H9 (cell line): Measurements from ENCODE around the gene POU3F2. TPM values are rescaled to one million over a fixed set of nuclear protein-coding genes. Genes with fewer than 3 reads are reported as not detected.

ENCODE experiments used
- DNase-seq: peaks from one replicate; pipeline ENCODE4 v3.0.0-alpha.2; 2017
- H2AFZ ChIP-seq: one replicate; pipeline ENCODE4 v1.6.1; 2013; ENCODE audit warnings: mild to moderate bottlenecking, low read length, control low read depth, moderate library complexity
- H2AK5ac ChIP-seq: 2 replicates; pipeline ENCODE4 v1.6.1; 2013; ENCODE audit warnings: low read length, control low read depth, mixed read lengths; ENCODE audit not compliant: insufficient read length
- H2BK120ac ChIP-seq: one replicate; pipeline ENCODE4 v1.6.1; 2013; ENCODE audit warnings: low read depth, mild to moderate bottlenecking, low read length, control low read depth, inconsistent platforms; ENCODE audit not compliant: poor library complexity, severe bottlenecking
- H2BK12ac ChIP-seq: 2 replicates; pipeline ENCODE4 v1.6.1; 2013; ENCODE audit warnings: low read length, control low read depth, mixed read lengths, low read depth; ENCODE audit not compliant: insufficient read length
- H2BK15ac ChIP-seq: 2 replicates; pipeline ENCODE4 v1.6.1; 2013; ENCODE audit warnings: low read depth, low read length, control low read depth
- H2BK20ac ChIP-seq: one replicate; pipeline ENCODE4 v1.6.1; 2013; ENCODE audit warnings: low read depth, mild to moderate bottlenecking, low read length, control low read depth, inconsistent platforms; ENCODE audit not compliant: poor library complexity, severe bottlenecking
- H2BK5ac ChIP-seq: 2 replicates; pipeline ENCODE4 v1.6.1; 2013; ENCODE audit warnings: low read length, control low read depth, mixed read lengths; ENCODE audit not compliant: insufficient read length
- H3K14ac ChIP-seq: 2 replicates; pipeline ENCODE4 v1.6.1; 2013; ENCODE audit warnings: low read length, control low read depth; ENCODE audit not compliant: insufficient read depth
- H3K18ac ChIP-seq: 2 replicates; pipeline ENCODE4 v1.6.1; 2013; ENCODE audit warnings: low read depth, mild to moderate bottlenecking, mixed read lengths, low read length, control low read depth; ENCODE audit not compliant: insufficient read length
- H3K23ac ChIP-seq: 2 replicates; pipeline ENCODE4 v1.6.1; 2013; ENCODE audit warnings: low read length, control low read depth, mixed read lengths, low read depth; ENCODE audit not compliant: insufficient read length
- H3K23me2 ChIP-seq: 2 replicates; pipeline ENCODE4 v1.6.1; 2013; ENCODE audit warnings: low read depth, mild to moderate bottlenecking, mixed read lengths, low read length, control low read depth; ENCODE audit not compliant: insufficient read length, poor library complexity, severe bottlenecking
- H3K27ac ChIP-seq: 2 replicates; pipeline ENCODE4 v1.5.1; 2013; ENCODE audit warnings: low read length, control low read depth, mixed read lengths, low read depth; ENCODE audit not compliant: insufficient read length
- H3K27me3 ChIP-seq: 2 replicates; pipeline ENCODE4 v1.6.1; 2013; ENCODE audit warnings: low read length, control low read depth, inconsistent platforms; ENCODE audit not compliant: insufficient read depth
- H3K4ac ChIP-seq: 2 replicates; pipeline ENCODE4 v1.6.1; 2013; ENCODE audit warnings: low read depth, mild to moderate bottlenecking, control low read depth, inconsistent platforms, low read length, moderate library complexity
- H3K4me1 ChIP-seq: 2 replicates; pipeline ENCODE4 v1.6.1; 2013; ENCODE audit warnings: low read length, control low read depth, inconsistent platforms; ENCODE audit not compliant: insufficient read depth
- H3K4me2 ChIP-seq: 2 replicates; pipeline ENCODE4 v1.6.1; 2013; ENCODE audit warnings: low read length, control low read depth, mixed read lengths; ENCODE audit not compliant: insufficient read length, insufficient read depth
- H3K56ac ChIP-seq: 2 replicates; pipeline ENCODE4 v1.6.1; 2013; ENCODE audit warnings: low read depth, mild to moderate bottlenecking, mixed read lengths, low read length, control low read depth; ENCODE audit not compliant: insufficient read length
- H3K79me1 ChIP-seq: 2 replicates; pipeline ENCODE4 v1.6.1; 2013; ENCODE audit warnings: low read depth, mild to moderate bottlenecking, moderate library complexity, low read length, control low read depth, inconsistent platforms; ENCODE audit not compliant: insufficient read depth, poor library complexity, severe bottlenecking
- H3K79me2 ChIP-seq: 2 replicates; pipeline ENCODE4 v1.6.1; 2013; ENCODE audit warnings: low read length, control low read depth, inconsistent platforms; ENCODE audit not compliant: insufficient read depth
- H3K9ac ChIP-seq: 2 replicates; pipeline ENCODE4 v1.6.1; 2013; ENCODE audit warnings: low read length, control low read depth, mixed read lengths; ENCODE audit not compliant: insufficient read length; ENCODE audit errors: extremely low read depth
- H3K9me3 ChIP-seq: one replicate; pipeline ENCODE4 v1.6.1; 2013; ENCODE audit warnings: low read depth, low read length, inconsistent platforms; ENCODE audit not compliant: control insufficient read depth
- H3T11ph ChIP-seq: one replicate; pipeline ENCODE4 v1.6.1; 2013; ENCODE audit warnings: mild to moderate bottlenecking, low read length, control low read depth, inconsistent platforms
- H4K20me1 ChIP-seq: one replicate; pipeline ENCODE4 v1.6.1; 2013; ENCODE audit not compliant: control insufficient read depth, insufficient read length, insufficient read depth
- H4K5ac ChIP-seq: 2 replicates; pipeline ENCODE4 v1.6.1; 2013; ENCODE audit warnings: low read depth, mild to moderate bottlenecking, mixed read lengths, low read length, control low read depth; ENCODE audit not compliant: insufficient read length
- H4K8ac ChIP-seq: replicated peaks from 2 replicates; pipeline ENCODE4 v1.6.1; 2013; ENCODE audit warnings: low read length, control low read depth, mixed read lengths, low read depth; ENCODE audit not compliant: insufficient read length
- H4K91ac ChIP-seq: 2 replicates; pipeline ENCODE4 v1.6.1; 2013; ENCODE audit warnings: low read depth, mild to moderate bottlenecking, moderate library complexity, mixed read lengths, low read length, control low read depth; ENCODE audit not compliant: insufficient read length
- H3K27ac Mint-ChIP-seq, 3 experiments: 2 replicates in 2 of 3; 3 replicates in 1 of 3; pipeline ENCODE4 v1.8.0; 2020 to 2021; ENCODE audit warnings: mixed read lengths in 3 of 3, mild to moderate bottlenecking in 1 of 3, moderate library complexity in 1 of 3
- H3K27me3 Mint-ChIP-seq: 2 replicates; pipeline ENCODE4 v1.8.0; 2021; ENCODE audit warnings: low read depth, mild to moderate bottlenecking, moderate library complexity, mixed read lengths
- H3K36me3 Mint-ChIP-seq, 3 experiments: 2 replicates in 2 of 3; 3 replicates in 1 of 3; pipeline ENCODE4 v1.8.0; 2020 to 2021; ENCODE audit warnings: low read depth in 3 of 3, mixed read lengths in 3 of 3; ENCODE audit not compliant: insufficient read depth in 1 of 3
- H3K4me1 Mint-ChIP-seq, 2 experiments: 2 replicates each; pipeline ENCODE4 v1.8.0; 2020; ENCODE audit warnings: mixed read lengths in 2 of 2
- H3K4me3 Mint-ChIP-seq, 2 experiments: 2 replicates in 1 of 2; 3 replicates in 1 of 2; pipeline ENCODE4 v1.8.0; 2020 to 2021; ENCODE audit warnings: mild to moderate bottlenecking in 2 of 2, mixed read lengths in 2 of 2, moderate library complexity in 1 of 2
- H3K9me3 Mint-ChIP-seq, 2 experiments: 2 replicates in 1 of 2; 3 replicates in 1 of 2; pipeline ENCODE4 v1.8.0; 2020; ENCODE audit warnings: mild to moderate bottlenecking in 2 of 2, mixed read lengths in 2 of 2, moderate library complexity in 1 of 2
- CTCF ChIP-seq: fragments of 200-600 bp; sonication (generic); conservative IDR thresholded peaks from 3 replicates; pipeline ENCODE4 v1.8.0; 2021; ENCODE audit warnings: antibody characterized with exemption, mild to moderate bottlenecking
- WGBS: extraction: QIAGEN DNeasy Blood & Tissue Kit; methylation state at CpG from one replicate; pipeline ENCODE4 v1.1.7; 2013; ENCODE audit warnings: missing lambda C conversion rate, low lambda C conversion rate, mixed read lengths; ENCODE audit not compliant: insufficient read length; ENCODE audit errors: extremely low coverage; 5-methylcytosine and 5-hydroxymethylcytosine counted together
- total RNA-seq: library from RNA; stranded (reverse); gene quantifications from 2 replicates; pipeline ENCODE4 v1.2.1, GENCODE V29; 2021

POU3F2 gene
- total RNA-seq, 1 experiment from 2014 or later, result 0.09 TPM

- WGBS, result no CpG with 5 or more reads among the region's 3 CpGs
- no peak overlapping the region for H3T11ph ChIP-seq
- no peak overlapping the region for H3K4me3 Mint-ChIP-seq
Observed at GRCh38 chr6:98885330-98885729, 51.0 kb downstream of the POU3F2 start.

More at GRCh38 chr6:98885330-98885729, 51.0 kb downstream of the POU3F2 start:
- no peak overlapping the region for H4K5ac ChIP-seq
- no peak overlapping the region for H2BK5ac ChIP-seq
- Mint-ChIP-seq H3K4me1 (no peaks in the 10 kb centered on the region), H3K27ac (no peak overlapping the region), H3K36me3 (peaks cover 3 to 8% (median 4%) of the 10 kb centered on the region in 3 experiments; a peak in 4 of 7 replicates), H3K27me3 (no peaks in the 10 kb centered on the region), H3K9me3 (no peaks in the 10 kb centered on the region; a peak in 1 of 5 replicates)
- no peak overlapping the region for H2BK12ac ChIP-seq
- no peaks in the 10 kb centered on the region for H3K9me3 ChIP-seq
- no peak overlapping the region for H3K18ac ChIP-seq
- H3K4me2 ChIP-seq, result no peak overlapping the region
- H2AK5ac ChIP-seq, result no peak overlapping the region
- no peak for DNase-seq
- no peak overlapping the region for H4K8ac ChIP-seq
- H3K27me3 ChIP-seq, result no peaks in the 10 kb centered on the region
- no peak overlapping the region for H2AFZ ChIP-seq
- H3K27ac ChIP-seq, result no peak overlapping the region
- no peak overlapping the region for H4K91ac ChIP-seq
- H3K79me2 ChIP-seq, result no peaks in the 10 kb centered on the region
- H3K14ac ChIP-seq, result no peak overlapping the region
- no peak overlapping the region for H3K23ac ChIP-seq
- H2BK20ac ChIP-seq, result no peak overlapping the region
- H3K23me2 ChIP-seq, result no peaks in the 10 kb centered on the region
- H2BK15ac ChIP-seq, result no peak overlapping the region
- H4K20me1 ChIP-seq, result no peaks in the 10 kb centered on the region
- H3K56ac ChIP-seq, result no peak overlapping the region
- no peaks in the 10 kb centered on the region for H3K79me1 ChIP-seq
- H2BK120ac ChIP-seq, result no peak overlapping the region
- no peak overlapping the region for H3K9ac ChIP-seq
- H3K4me1 ChIP-seq, result no peaks in the 10 kb centered on the region
- TF ChIP-seq CTCF, result no peak
- no peak overlapping the region for H3K4ac ChIP-seq
